HEK293 (cell line): ENCODE data around the gene ADAT2.

Experiments
- KLF16 ChIP-seq: fragments of 450-650 bp; formaldehyde crosslinking; IDR thresholded peaks from 2 replicates; pipeline ENCODE4 v1.5.1; 2017; ENCODE audit warnings: missing biosample characterization, missing genetic modification characterization
- KLF17 ChIP-seq: fragments of 450-650 bp; formaldehyde crosslinking; IDR thresholded peaks from 2 replicates; pipeline ENCODE4 v1.5.1; 2016; ENCODE audit warnings: missing biosample characterization, missing genetic modification characterization
- PRDM1 ChIP-seq: fragments of 450-650 bp; formaldehyde crosslinking; IDR thresholded peaks from 2 replicates; pipeline ENCODE4; 2016; ENCODE audit warnings: missing biosample characterization, missing genetic modification characterization
- SCRT2 ChIP-seq: fragments of 450-650 bp; formaldehyde crosslinking; IDR thresholded peaks from 2 replicates; pipeline ENCODE4 v1.5.1; 2016; ENCODE audit warnings: missing biosample characterization, missing genetic modification characterization
- YY2 ChIP-seq: fragments of 450-650 bp; formaldehyde crosslinking; IDR thresholded peaks from 2 replicates; pipeline ENCODE4 v1.5.1; 2016; ENCODE audit warnings: missing biosample characterization, missing genetic modification characterization
- ZBTB10 ChIP-seq: fragments of 450-650 bp; formaldehyde crosslinking; IDR thresholded peaks from 2 replicates; pipeline ENCODE4 v1.5.1; 2016; ENCODE audit warnings: missing biosample characterization, missing genetic modification characterization
- ZBTB21 ChIP-seq: fragments of 450-650 bp; formaldehyde crosslinking; IDR thresholded peaks from 2 replicates; pipeline ENCODE4 v1.5.1; 2017; ENCODE audit warnings: missing biosample characterization, missing genetic modification characterization
- ZNF112 ChIP-seq: fragments of 450-650 bp; formaldehyde crosslinking; IDR thresholded peaks from 2 replicates; pipeline ENCODE4 v1.5.0; 2017; ENCODE audit warnings: missing biosample characterization, missing genetic modification characterization
- ZNF132 ChIP-seq: fragments of 450-650 bp; formaldehyde crosslinking; IDR thresholded peaks from 2 replicates; pipeline ENCODE4 v1.5.1; 2017; ENCODE audit warnings: missing biosample characterization, missing genetic modification characterization, borderline replicate concordance
- ZNF211 ChIP-seq: fragments of 450-650 bp; formaldehyde crosslinking; IDR thresholded peaks from 2 replicates; pipeline ENCODE4 v1.5.1; 2016; ENCODE audit warnings: low read depth, missing biosample characterization, missing genetic modification characterization
- ZNF239 ChIP-seq: fragments of 450-650 bp; formaldehyde crosslinking; IDR thresholded peaks from 2 replicates; pipeline ENCODE4 v1.5.1; 2016; ENCODE audit warnings: missing biosample characterization, missing genetic modification characterization
- ZNF311 ChIP-seq: fragments of 450-650 bp; formaldehyde crosslinking; IDR thresholded peaks from 2 replicates; pipeline ENCODE4 v1.5.1; 2017; ENCODE audit warnings: missing biosample characterization, missing genetic modification characterization, borderline replicate concordance
- ZNF354C ChIP-seq: fragments of 450-650 bp; formaldehyde crosslinking; IDR thresholded peaks from 2 replicates; pipeline ENCODE4 v1.5.1; 2016; ENCODE audit warnings: missing biosample characterization, missing genetic modification characterization, low read depth, borderline replicate concordance
- ZNF416 ChIP-seq: fragments of 450-650 bp; formaldehyde crosslinking; IDR thresholded peaks from 2 replicates; pipeline ENCODE4 v1.5.1; 2016; ENCODE audit warnings: missing biosample characterization, missing genetic modification characterization
- ZNF488 ChIP-seq: fragments of 450-650 bp; formaldehyde crosslinking; IDR thresholded peaks from 2 replicates; pipeline ENCODE4 v1.5.1; 2016; ENCODE audit warnings: missing biosample characterization, missing genetic modification characterization
- ZNF501 ChIP-seq: fragments of 450-650 bp; formaldehyde crosslinking; IDR thresholded peaks from 2 replicates; pipeline ENCODE4 v1.5.1; 2016; ENCODE audit warnings: missing biosample characterization, missing genetic modification characterization
- ZNF529 ChIP-seq: fragments of 450-650 bp; formaldehyde crosslinking; IDR thresholded peaks from 2 replicates; pipeline ENCODE4 v1.5.1; 2017; ENCODE audit warnings: missing genetic modification characterization, missing biosample characterization; ENCODE audit not compliant: insufficient replicate concordance
- ZNF548 ChIP-seq: fragments of 450-650 bp; formaldehyde crosslinking; IDR thresholded peaks from 2 replicates; pipeline ENCODE4 v1.5.1; 2016; ENCODE audit warnings: missing biosample characterization, missing genetic modification characterization
- ZNF561 ChIP-seq: fragments of 450-650 bp; IDR thresholded peaks from 2 replicates; pipeline ENCODE4 v1.5.1; 2018; ENCODE audit warnings: missing biosample characterization, missing genetic modification characterization, borderline replicate concordance
- ZNF585B ChIP-seq: fragments of 450-650 bp; formaldehyde crosslinking; IDR thresholded peaks from 2 replicates; pipeline ENCODE4 v1.5.1; 2016; ENCODE audit warnings: missing biosample characterization, missing genetic modification characterization
- ZNF624 ChIP-seq: fragments of 450-650 bp; formaldehyde crosslinking; IDR thresholded peaks from 2 replicates; pipeline ENCODE4 v1.5.1; 2017; ENCODE audit warnings: missing biosample characterization, missing genetic modification characterization
- ZNF658 ChIP-seq: fragments of 450-650 bp; formaldehyde crosslinking; IDR thresholded peaks from 2 replicates; pipeline ENCODE4; 2016; ENCODE audit warnings: missing biosample characterization, missing genetic modification characterization
- ZSCAN16 ChIP-seq: fragments of 450-650 bp; formaldehyde crosslinking; IDR thresholded peaks from 2 replicates; pipeline ENCODE4 v1.5.1; 2016; ENCODE audit warnings: missing biosample characterization, missing genetic modification characterization
- ZSCAN23 ChIP-seq: fragments of 450-650 bp; formaldehyde crosslinking; IDR thresholded peaks from 2 replicates; pipeline ENCODE4 v1.5.1; 2016; ENCODE audit warnings: missing biosample characterization, missing genetic modification characterization
- TF ChIP-seq, protein P1 (sequence below): IDR thresholded peaks from 2 replicates; pipeline ENCODE4 v1.6.1; 2011; ENCODE audit warnings: mild to moderate bottlenecking, low read depth, low read length, borderline replicate concordance
- TF ChIP-seq, protein P2 (sequence below): fragments of 450-650 bp; formaldehyde crosslinking; IDR thresholded peaks from 2 replicates; pipeline ENCODE4 v1.5.1; 2016; ENCODE audit warnings: missing biosample characterization, missing genetic modification characterization
- TF ChIP-seq, protein P3 (sequence below): fragments of 450-650 bp; formaldehyde crosslinking; IDR thresholded peaks from 2 replicates; pipeline ENCODE4 v1.5.1; 2016; ENCODE audit warnings: missing biosample characterization, missing genetic modification characterization
- TF ChIP-seq, protein P4 (sequence below): fragments of 450-650 bp; formaldehyde crosslinking; IDR thresholded peaks from 2 replicates; pipeline ENCODE4 v1.5.1; 2016; ENCODE audit warnings: missing biosample characterization, missing genetic modification characterization

Gene ADAT2

GRCh38 chr6:143450453-143451371 is at the start of gene ADAT2, which contains the start of gene PEX3 (continued):
- TF ChIP-seq KLF16 (tag by site-specific recombination), result peak; percentile 99
- TF ChIP-seq, protein P1, sequence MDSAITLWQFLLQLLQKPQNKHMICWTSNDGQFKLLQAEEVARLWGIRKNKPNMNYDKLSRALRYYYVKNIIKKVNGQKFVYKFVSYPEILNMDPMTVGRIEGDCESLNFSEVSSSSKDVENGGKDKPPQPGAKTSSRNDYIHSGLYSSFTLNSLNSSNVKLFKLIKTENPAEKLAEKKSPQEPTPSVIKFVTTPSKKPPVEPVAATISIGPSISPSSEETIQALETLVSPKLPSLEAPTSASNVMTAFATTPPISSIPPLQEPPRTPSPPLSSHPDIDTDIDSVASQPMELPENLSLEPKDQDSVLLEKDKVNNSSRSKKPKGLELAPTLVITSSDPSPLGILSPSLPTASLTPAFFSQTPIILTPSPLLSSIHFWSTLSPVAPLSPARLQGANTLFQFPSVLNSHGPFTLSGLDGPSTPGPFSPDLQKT, result no peak
- TF ChIP-seq ZNF354C, result no peak
- TF ChIP-seq ZNF548 (tag by site-specific recombination), result no peak
- TF ChIP-seq ZNF488 (tag by site-specific recombination), result peak; percentile 38; the same call in 1 of the 2 replicates
- no peak for TF ChIP-seq ZNF658 (tag by site-specific recombination)
- TF ChIP-seq ZNF624 (tag by site-specific recombination), result 0 out of 2 replicates have a peak, but pooled peaks have one; percentile 57
- TF ChIP-seq ZNF529 (tag by site-specific recombination), result no peak
- peak; percentile 97 for TF ChIP-seq ZSCAN23
- TF ChIP-seq PRDM1 (tag by site-specific recombination), result peak; percentile 36; the same call in 1 of the 2 replicates
- TF ChIP-seq ZBTB21, result peak; percentile 83
- TF ChIP-seq, protein P2, sequence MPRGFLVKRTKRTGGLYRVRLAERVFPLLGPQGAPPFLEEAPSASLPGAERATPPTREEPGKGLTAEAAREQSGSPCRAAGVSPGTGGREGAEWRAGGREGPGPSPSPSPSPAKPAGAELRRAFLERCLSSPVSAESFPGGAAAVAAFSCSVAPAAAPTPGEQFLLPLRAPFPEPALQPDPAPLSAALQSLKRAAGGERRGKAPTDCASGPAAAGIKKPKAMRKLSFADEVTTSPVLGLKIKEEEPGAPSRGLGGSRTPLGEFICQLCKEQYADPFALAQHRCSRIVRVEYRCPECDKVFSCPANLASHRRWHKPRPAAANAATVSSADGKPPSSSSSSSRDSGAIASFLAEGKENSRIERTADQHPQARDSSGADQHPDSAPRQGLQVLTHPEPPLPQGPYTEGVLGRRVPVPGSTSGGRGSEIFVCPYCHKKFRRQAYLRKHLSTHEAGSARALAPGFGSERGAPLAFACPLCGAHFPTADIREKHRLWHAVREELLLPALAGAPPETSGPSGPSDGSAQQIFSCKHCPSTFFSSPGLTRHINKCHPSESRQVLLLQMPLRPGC, result peak; percentile 95
- TF ChIP-seq ZNF416 (tag by site-specific recombination), result no peak
- peak; percentile 22; the same call in 1 of the 2 replicates for TF ChIP-seq SCRT2
- TF ChIP-seq ZBTB10, result peak; percentile 69
- no peak for TF ChIP-seq ZNF585B (tag by site-specific recombination)
- peak; percentile 79; the same call in 1 of the 2 replicates for TF ChIP-seq ZNF239
- TF ChIP-seq ZNF311 (tag by site-specific recombination), result no peak
- no peak for TF ChIP-seq ZNF132
- TF ChIP-seq ZNF211, result no peak
- TF ChIP-seq KLF17 (tag by site-specific recombination), result peak; percentile 96
- TF ChIP-seq YY2 (tag by site-specific recombination), result peak; percentile 94
- TF ChIP-seq ZNF561 (tag by site-specific recombination), result peak; percentile 98
- TF ChIP-seq ZSCAN16, result peak; percentile 64; the same call in 1 of the 2 replicates
- TF ChIP-seq ZNF112 (tag by site-specific recombination), result no peak
- TF ChIP-seq, protein P3, sequence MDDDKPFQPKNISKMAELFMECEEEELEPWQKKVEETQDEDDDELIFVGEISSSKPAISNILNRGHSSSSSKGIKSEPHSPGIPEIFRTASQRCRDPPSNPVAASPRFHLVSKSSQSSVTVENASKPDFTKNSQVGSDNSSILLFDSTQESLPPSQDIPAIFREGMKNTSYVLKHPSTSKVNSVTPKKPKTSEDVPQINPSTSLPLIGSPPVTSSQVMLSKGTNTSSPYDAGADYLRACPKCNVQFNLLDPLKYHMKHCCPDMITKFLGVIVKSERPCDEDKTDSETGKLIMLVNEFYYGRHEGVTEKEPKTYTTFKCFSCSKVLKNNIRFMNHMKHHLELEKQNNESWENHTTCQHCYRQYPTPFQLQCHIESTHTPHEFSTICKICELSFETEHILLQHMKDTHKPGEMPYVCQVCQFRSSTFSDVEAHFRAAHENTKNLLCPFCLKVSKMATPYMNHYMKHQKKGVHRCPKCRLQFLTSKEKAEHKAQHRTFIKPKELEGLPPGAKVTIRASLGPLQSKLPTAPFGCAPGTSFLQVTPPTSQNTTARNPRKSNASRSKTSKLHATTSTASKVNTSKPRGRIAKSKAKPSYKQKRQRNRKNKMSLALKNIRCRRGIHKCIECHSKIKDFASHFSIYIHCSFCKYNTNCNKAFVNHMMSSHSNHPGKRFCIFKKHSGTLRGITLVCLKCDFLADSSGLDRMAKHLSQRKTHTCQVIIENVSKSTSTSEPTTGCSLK, result no peak
- peak; percentile 99 for TF ChIP-seq ZNF501 (tag by site-specific recombination)
- TF ChIP-seq, protein P4, sequence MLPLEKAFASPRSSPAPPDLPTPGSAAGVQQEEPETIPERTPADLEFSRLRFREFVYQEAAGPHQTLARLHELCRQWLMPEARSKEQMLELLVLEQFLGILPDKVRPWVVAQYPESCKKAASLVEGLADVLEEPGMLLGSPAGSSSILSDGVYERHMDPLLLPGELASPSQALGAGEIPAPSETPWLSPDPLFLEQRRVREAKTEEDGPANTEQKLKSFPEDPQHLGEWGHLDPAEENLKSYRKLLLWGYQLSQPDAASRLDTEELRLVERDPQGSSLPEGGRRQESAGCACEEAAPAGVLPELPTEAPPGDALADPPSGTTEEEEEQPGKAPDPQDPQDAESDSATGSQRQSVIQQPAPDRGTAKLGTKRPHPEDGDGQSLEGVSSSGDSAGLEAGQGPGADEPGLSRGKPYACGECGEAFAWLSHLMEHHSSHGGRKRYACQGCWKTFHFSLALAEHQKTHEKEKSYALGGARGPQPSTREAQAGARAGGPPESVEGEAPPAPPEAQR, result peak; percentile 85; the same call in 1 of the 2 replicates
